ENCODE data around the gene ARSK. TPM values are rescaled to one million over a fixed set of nuclear protein-coding genes. Genes with fewer than 3 reads are reported as not detected.
A peak's percentile ranks its signal among the peaks of the same experiment; 100 is the strongest.

Gene ARSK
- polyA plus RNA-seq, 1 of the 3 experiments (the other 2 are of a cell fraction): 5.6 TPM

GRCh38 chr5:95591490-95591901 lies 36.6 kb downstream of the ARSK start:
- H2AFZ ChIP-seq (ENCODE audit: low read depth): peak overlapping the region; percentile 61
- peak overlapping the region in 1 of 2 experiments; percentile 56; a peak in 2 of 4 replicates for H3K27ac ChIP-seq (ENCODE audit: low read depth in 2 of 2, low read length in 1 of 2)
- no peaks in the 10 kb centered on the region for H3K9me3 ChIP-seq
- H3K9me2 ChIP-seq: no peaks in the 10 kb centered on the region
- ChIA-PET POLR2A (no interaction called here), CTCF (no interaction called here)
- H3K4me1 ChIP-seq (ENCODE audit: control insufficient read depth in 1 of 2, insufficient read depth in 2 of 2, low read depth in 1 of 2, low read length in 1 of 2): peaks cover 0 to 15% of the 10 kb centered on the region in 2 experiments; a peak in 1 of 4 replicates
- TF ChIP-seq FOSL2 (IDR thresholded peaks at IDR 0.05; ENCODE audit: borderline replicate concordance, low read depth) (peak; percentile 53; the same call in 1 of the 2 replicates), GABPA (IDR thresholded peaks at IDR 0.05; ENCODE audit: low read depth) (no peak), JUND (IDR thresholded peaks at IDR 0.05) (peak; percentile 4; the same call in 1 of the 2 replicates), YY1 (IDR thresholded peaks at IDR 0.05; ENCODE audit: low read depth) (no peak)
- H3K36me3 ChIP-seq (replicated peaks in 1 of 2; ENCODE audit: control insufficient read depth in 1 of 2, insufficient read depth in 2 of 2, low read length in 1 of 2): no peaks in the 10 kb centered on the region
- peaks cover 14% of the 10 kb centered on the region for H3F3A ChIP-seq (replicated peaks; ENCODE audit: insufficient read depth)
- H3K9ac ChIP-seq: no peak overlapping the region
- no peaks in the 10 kb centered on the region for H3K27me3 ChIP-seq (ENCODE audit: insufficient read depth)
- WGBS (ENCODE audit: low lambda C conversion rate): 84% methylated on average over 5 of the region's 5 CpGs
- no peaks in the 10 kb centered on the region for H3K79me2 ChIP-seq (ENCODE audit: insufficient read depth)
- H4K20me1 ChIP-seq (ENCODE audit: insufficient read depth): no peaks in the 10 kb centered on the region
- no peak overlapping the region for H3K4me3 ChIP-seq (ENCODE audit: low read depth in 2 of 2, low read length in 1 of 2)
- H3K4me2 ChIP-seq: no peak overlapping the region
- DNase-seq: no peak

GRCh38 chr5:95595289-95595931 lies 40.5 kb downstream of the ARSK start:
- H4K20me1 ChIP-seq (ENCODE audit: insufficient read depth): no peaks in the 10 kb centered on the region
- no peaks in the 10 kb centered on the region for H3K79me2 ChIP-seq (ENCODE audit: insufficient read depth)
- no peaks in the 10 kb centered on the region for H3K9me2 ChIP-seq
- H3K27ac ChIP-seq (ENCODE audit: low read depth in 2 of 2, low read length in 1 of 2): no peak overlapping the region
- no peak overlapping the region for H3K4me3 ChIP-seq (ENCODE audit: low read depth in 2 of 2, low read length in 1 of 2)
- 87% methylated on average over 3 of the region's 3 CpGs for WGBS (ENCODE audit: low lambda C conversion rate)
- peaks cover 0 to 13% of the 10 kb centered on the region in 2 experiments; a peak in 1 of 4 replicates for H3K4me1 ChIP-seq (ENCODE audit: control insufficient read depth in 1 of 2, insufficient read depth in 2 of 2, low read depth in 1 of 2, low read length in 1 of 2)
- no peaks in the 10 kb centered on the region for H3K27me3 ChIP-seq (ENCODE audit: insufficient read depth)
- ChIA-PET POLR2A (no interaction called here), CTCF (no interaction called here)
- no peak for TF ChIP-seq RFX5 (IDR thresholded peaks at IDR 0.05; ENCODE audit: low read length)
- TF ChIP-seq RXRA (IDR thresholded peaks at IDR 0.05; ENCODE audit: borderline replicate concordance, low read depth): no peak
- TF ChIP-seq USF2 (IDR thresholded peaks at IDR 0.05; ENCODE audit: borderline replicate concordance, low read depth, low read length): no peak
- TF ChIP-seq TAF1 (IDR thresholded peaks at IDR 0.05; ENCODE audit: borderline replicate concordance, low read depth, low read length): no peak
- no peak for TF ChIP-seq USF1 (IDR thresholded peaks at IDR 0.05; ENCODE audit: borderline replicate concordance, low read depth)
- no peak for TF ChIP-seq NFIC (IDR thresholded peaks at IDR 0.05; ENCODE audit: borderline replicate concordance)
- no peak for TF ChIP-seq IRF3 (IDR thresholded peaks at IDR 0.05; ENCODE audit: low read depth, low read length)
- TF ChIP-seq MAX (IDR thresholded peaks at IDR 0.05; ENCODE audit: low read depth): no peak
- TF ChIP-seq SIN3A (IDR thresholded peaks at IDR 0.05; ENCODE audit: borderline replicate concordance, low read depth, low read length): no peak
- no peak for TF ChIP-seq CTCF (IDR thresholded peaks at IDR 0.05)
- TF ChIP-seq ELF1 (IDR thresholded peaks at IDR 0.05): no peak
- TF ChIP-seq CHD2 (IDR thresholded peaks at IDR 0.05; ENCODE audit: low read length, partially characterized antibody): no peak
- no peak for TF ChIP-seq MXI1 (IDR thresholded peaks at IDR 0.05; ENCODE audit: low read depth, low read length)
- no peak for TF ChIP-seq EP300 (IDR thresholded peaks at IDR 0.05; ENCODE audit: borderline replicate concordance in 1 of 2, low read depth in 1 of 2, low read length in 1 of 2)
- no peak for TF ChIP-seq SMC3 (IDR thresholded peaks at IDR 0.05; ENCODE audit: low read depth, low read length)
- no peak overlapping the region for H3K4me2 ChIP-seq
- H3K9me3 ChIP-seq: no peaks in the 10 kb centered on the region
- no peak overlapping the region for H2AFZ ChIP-seq (ENCODE audit: low read depth)
- no peaks in the 10 kb centered on the region for H3K36me3 ChIP-seq (replicated peaks in 1 of 2; ENCODE audit: control insufficient read depth in 1 of 2, insufficient read depth in 2 of 2, low read length in 1 of 2)
- no peak for DNase-seq
- H3K9ac ChIP-seq: no peak overlapping the region
- H3F3A ChIP-seq (replicated peaks; ENCODE audit: insufficient read depth): peaks cover 14% of the 10 kb centered on the region

Measured in SK-N-SH (cell line).